HEK293 (cell line): Measurements from ENCODE around the gene RPUSD1.

Source experiments
- EGR2 ChIP-seq: fragments of 450-650 bp; formaldehyde crosslinking; IDR thresholded peaks from 2 replicates; pipeline ENCODE4 v1.5.1; 2016; ENCODE audit warnings: low read depth, missing biosample characterization, missing genetic modification characterization
- FEZF1 ChIP-seq: fragments of 450-650 bp; formaldehyde crosslinking; IDR thresholded peaks from 2 replicates; pipeline ENCODE4 v1.5.1; 2016; ENCODE audit warnings: missing biosample characterization, missing genetic modification characterization
- IKZF3 ChIP-seq: fragments of 450-650 bp; IDR thresholded peaks from 2 replicates; pipeline ENCODE4 v1.5.0; 2018; ENCODE audit warnings: missing biosample characterization, mild to moderate bottlenecking, missing genetic modification characterization, moderate library complexity
- SCRT1 ChIP-seq: fragments of 450-650 bp; formaldehyde crosslinking; IDR thresholded peaks from 2 replicates; pipeline ENCODE4 v1.5.1; 2016; ENCODE audit warnings: missing biosample characterization, missing genetic modification characterization, borderline replicate concordance
- SP2 ChIP-seq: fragments of 450-650 bp; formaldehyde crosslinking; IDR thresholded peaks from 2 replicates; pipeline ENCODE4 v1.5.1; 2016; ENCODE audit warnings: missing biosample characterization, missing genetic modification characterization
- ZFHX2 ChIP-seq: fragments of 450-650 bp; formaldehyde crosslinking; conservative IDR thresholded peaks from 2 replicates; pipeline ENCODE4 v1.5.1; 2016; ENCODE audit warnings: missing biosample characterization, missing genetic modification characterization
- ZNF114 ChIP-seq: fragments of 450-650 bp; formaldehyde crosslinking; IDR thresholded peaks from 2 replicates; pipeline ENCODE4 v1.5.0; 2017; ENCODE audit warnings: missing biosample characterization, missing genetic modification characterization
- ZNF138 ChIP-seq: fragments of 450-650 bp; formaldehyde crosslinking; IDR thresholded peaks from 2 replicates; pipeline ENCODE4 v1.5.1; 2016; ENCODE audit warnings: missing biosample characterization, missing genetic modification characterization, borderline replicate concordance
- ZNF18 ChIP-seq: fragments of 450-650 bp; formaldehyde crosslinking; IDR thresholded peaks from 2 replicates; pipeline ENCODE4 v1.5.1; 2016; ENCODE audit warnings: missing biosample characterization, missing genetic modification characterization
- ZNF19 ChIP-seq: fragments of 450-650 bp; formaldehyde crosslinking; IDR thresholded peaks from 2 replicates; pipeline ENCODE4; 2016; ENCODE audit warnings: missing biosample characterization, missing genetic modification characterization, low read depth
- ZNF211 ChIP-seq: fragments of 450-650 bp; formaldehyde crosslinking; IDR thresholded peaks from 2 replicates; pipeline ENCODE4 v1.5.1; 2016; ENCODE audit warnings: low read depth, missing biosample characterization, missing genetic modification characterization
- ZNF311 ChIP-seq: fragments of 450-650 bp; formaldehyde crosslinking; IDR thresholded peaks from 2 replicates; pipeline ENCODE4 v1.5.1; 2017; ENCODE audit warnings: missing biosample characterization, missing genetic modification characterization, borderline replicate concordance
- ZNF335 ChIP-seq: fragments of 450-650 bp; formaldehyde crosslinking; conservative IDR thresholded peaks from 2 replicates; pipeline ENCODE4 v1.5.1; 2016; ENCODE audit warnings: missing biosample characterization, missing genetic modification characterization
- ZNF394 ChIP-seq: fragments of 450-650 bp; formaldehyde crosslinking; IDR thresholded peaks from 2 replicates; pipeline ENCODE4 v1.5.1; 2016; ENCODE audit warnings: missing biosample characterization, missing genetic modification characterization, mild to moderate bottlenecking, moderate library complexity, borderline replicate concordance
- ZNF558 ChIP-seq: fragments of 450-650 bp; formaldehyde crosslinking; IDR thresholded peaks from 2 replicates; pipeline ENCODE4 v1.5.1; 2016; ENCODE audit warnings: missing biosample characterization, missing genetic modification characterization
- ZNF571 ChIP-seq: fragments of 450-650 bp; formaldehyde crosslinking; IDR thresholded peaks from 2 replicates; pipeline ENCODE4 v1.5.0; 2017; ENCODE audit warnings: missing biosample characterization, missing genetic modification characterization
- ZNF596 ChIP-seq: fragments of 450-650 bp; IDR thresholded peaks from 2 replicates; pipeline ENCODE4 v1.5.0; 2018; ENCODE audit warnings: missing biosample characterization, mild to moderate bottlenecking, missing genetic modification characterization, moderate library complexity
- ZNF600 ChIP-seq: fragments of 450-650 bp; formaldehyde crosslinking; IDR thresholded peaks from 2 replicates; pipeline ENCODE4 v1.5.1; 2016; ENCODE audit warnings: missing biosample characterization, missing genetic modification characterization
- ZNF610 ChIP-seq: fragments of 450-650 bp; formaldehyde crosslinking; IDR thresholded peaks from 2 replicates; pipeline ENCODE4 v1.5.1; 2016; ENCODE audit warnings: missing biosample characterization, missing genetic modification characterization, borderline replicate concordance
- ZSCAN18 ChIP-seq: fragments of 450-650 bp; formaldehyde crosslinking; IDR thresholded peaks from 2 replicates; pipeline ENCODE4 v1.5.1; 2016; ENCODE audit warnings: missing biosample characterization, missing genetic modification characterization
- TF ChIP-seq, protein P1 (sequence below): fragments of 450-650 bp; formaldehyde crosslinking; IDR thresholded peaks from 2 replicates; pipeline ENCODE4 v1.5.1; 2016; ENCODE audit warnings: missing biosample characterization, missing genetic modification characterization, borderline replicate concordance
- TF ChIP-seq, protein P2 (sequence below): fragments of 450-650 bp; formaldehyde crosslinking; IDR thresholded peaks from 2 replicates; pipeline ENCODE4 v1.5.1; 2016; ENCODE audit warnings: missing biosample characterization, missing genetic modification characterization
- TF ChIP-seq, protein P3 (sequence below): fragments of 450-650 bp; formaldehyde crosslinking; IDR thresholded peaks from 2 replicates; pipeline ENCODE4 v1.5.1; 2016; ENCODE audit warnings: missing biosample characterization, missing genetic modification characterization, low read depth
- TF ChIP-seq, protein P4 (sequence below): fragments of 450-650 bp; formaldehyde crosslinking; IDR thresholded peaks from 2 replicates; pipeline ENCODE4 v1.5.1; 2016; ENCODE audit warnings: missing biosample characterization, missing genetic modification characterization

The RPUSD1 gene

GRCh38 chr16:799111-799947 lies 11.1 kb upstream of the RPUSD1 start (continued):
- TF ChIP-seq FEZF1 (no peak), ZNF558 (tag by site-specific recombination) (no peak), ZNF600 (tag by site-specific recombination) (peak; percentile 58; the same call in 1 of the 2 replicates), ZNF18 (no peak), ZSCAN18 (tag by site-specific recombination) (no peak), ZNF138 (tag by site-specific recombination) (no peak), ZNF571 (no peak), ZFHX2 (peak; percentile 54), ZNF596 (tag by site-specific recombination) (no peak), ZNF311 (tag by site-specific recombination) (no peak), ZNF610 (no peak), ZNF211 (no peak), ZNF394 (tag by site-specific recombination) (peak; percentile 95), ZNF335 (tag by site-specific recombination) (peak; percentile 87), ZNF114 (tag by site-specific recombination) (no peak), SP2 (no peak), EGR2 (tag by site-specific recombination) (no peak; the same call in 1 of the 2 replicates), SCRT1 (tag by site-specific recombination) (peak; percentile 21; the same call in 1 of the 2 replicates), ZNF19 (tag by site-specific recombination) (no peak), IKZF3 (tag by site-specific recombination) (no peak)
- TF ChIP-seq, protein P1, sequence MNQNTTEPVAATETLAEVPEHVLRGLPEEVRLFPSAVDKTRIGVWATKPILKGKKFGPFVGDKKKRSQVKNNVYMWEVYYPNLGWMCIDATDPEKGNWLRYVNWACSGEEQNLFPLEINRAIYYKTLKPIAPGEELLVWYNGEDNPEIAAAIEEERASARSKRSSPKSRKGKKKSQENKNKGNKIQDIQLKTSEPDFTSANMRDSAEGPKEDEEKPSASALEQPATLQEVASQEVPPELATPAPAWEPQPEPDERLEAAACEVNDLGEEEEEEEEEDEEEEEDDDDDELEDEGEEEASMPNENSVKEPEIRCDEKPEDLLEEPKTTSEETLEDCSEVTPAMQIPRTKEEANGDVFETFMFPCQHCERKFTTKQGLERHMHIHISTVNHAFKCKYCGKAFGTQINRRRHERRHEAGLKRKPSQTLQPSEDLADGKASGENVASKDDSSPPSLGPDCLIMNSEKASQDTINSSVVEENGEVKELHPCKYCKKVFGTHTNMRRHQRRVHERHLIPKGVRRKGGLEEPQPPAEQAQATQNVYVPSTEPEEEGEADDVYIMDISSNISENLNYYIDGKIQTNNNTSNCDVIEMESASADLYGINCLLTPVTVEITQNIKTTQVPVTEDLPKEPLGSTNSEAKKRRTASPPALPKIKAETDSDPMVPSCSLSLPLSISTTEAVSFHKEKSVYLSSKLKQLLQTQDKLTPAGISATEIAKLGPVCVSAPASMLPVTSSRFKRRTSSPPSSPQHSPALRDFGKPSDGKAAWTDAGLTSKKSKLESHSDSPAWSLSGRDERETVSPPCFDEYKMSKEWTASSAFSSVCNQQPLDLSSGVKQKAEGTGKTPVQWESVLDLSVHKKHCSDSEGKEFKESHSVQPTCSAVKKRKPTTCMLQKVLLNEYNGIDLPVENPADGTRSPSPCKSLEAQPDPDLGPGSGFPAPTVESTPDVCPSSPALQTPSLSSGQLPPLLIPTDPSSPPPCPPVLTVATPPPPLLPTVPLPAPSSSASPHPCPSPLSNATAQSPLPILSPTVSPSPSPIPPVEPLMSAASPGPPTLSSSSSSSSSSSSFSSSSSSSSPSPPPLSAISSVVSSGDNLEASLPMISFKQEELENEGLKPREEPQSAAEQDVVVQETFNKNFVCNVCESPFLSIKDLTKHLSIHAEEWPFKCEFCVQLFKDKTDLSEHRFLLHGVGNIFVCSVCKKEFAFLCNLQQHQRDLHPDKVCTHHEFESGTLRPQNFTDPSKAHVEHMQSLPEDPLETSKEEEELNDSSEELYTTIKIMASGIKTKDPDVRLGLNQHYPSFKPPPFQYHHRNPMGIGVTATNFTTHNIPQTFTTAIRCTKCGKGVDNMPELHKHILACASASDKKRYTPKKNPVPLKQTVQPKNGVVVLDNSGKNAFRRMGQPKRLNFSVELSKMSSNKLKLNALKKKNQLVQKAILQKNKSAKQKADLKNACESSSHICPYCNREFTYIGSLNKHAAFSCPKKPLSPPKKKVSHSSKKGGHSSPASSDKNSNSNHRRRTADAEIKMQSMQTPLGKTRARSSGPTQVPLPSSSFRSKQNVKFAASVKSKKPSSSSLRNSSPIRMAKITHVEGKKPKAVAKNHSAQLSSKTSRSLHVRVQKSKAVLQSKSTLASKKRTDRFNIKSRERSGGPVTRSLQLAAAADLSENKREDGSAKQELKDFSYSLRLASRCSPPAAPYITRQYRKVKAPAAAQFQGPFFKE (tag by site-specific recombination) = no peak
- TF ChIP-seq, protein P2, sequence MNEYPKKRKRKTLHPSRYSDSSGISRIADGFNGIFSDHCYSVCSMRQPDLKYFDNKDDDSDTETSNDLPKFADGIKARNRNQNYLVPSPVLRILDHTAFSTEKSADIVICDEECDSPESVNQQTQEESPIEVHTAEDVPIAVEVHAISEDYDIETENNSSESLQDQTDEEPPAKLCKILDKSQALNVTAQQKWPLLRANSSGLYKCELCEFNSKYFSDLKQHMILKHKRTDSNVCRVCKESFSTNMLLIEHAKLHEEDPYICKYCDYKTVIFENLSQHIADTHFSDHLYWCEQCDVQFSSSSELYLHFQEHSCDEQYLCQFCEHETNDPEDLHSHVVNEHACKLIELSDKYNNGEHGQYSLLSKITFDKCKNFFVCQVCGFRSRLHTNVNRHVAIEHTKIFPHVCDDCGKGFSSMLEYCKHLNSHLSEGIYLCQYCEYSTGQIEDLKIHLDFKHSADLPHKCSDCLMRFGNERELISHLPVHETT (tag by site-specific recombination) = no peak
- TF ChIP-seq, protein P3, sequence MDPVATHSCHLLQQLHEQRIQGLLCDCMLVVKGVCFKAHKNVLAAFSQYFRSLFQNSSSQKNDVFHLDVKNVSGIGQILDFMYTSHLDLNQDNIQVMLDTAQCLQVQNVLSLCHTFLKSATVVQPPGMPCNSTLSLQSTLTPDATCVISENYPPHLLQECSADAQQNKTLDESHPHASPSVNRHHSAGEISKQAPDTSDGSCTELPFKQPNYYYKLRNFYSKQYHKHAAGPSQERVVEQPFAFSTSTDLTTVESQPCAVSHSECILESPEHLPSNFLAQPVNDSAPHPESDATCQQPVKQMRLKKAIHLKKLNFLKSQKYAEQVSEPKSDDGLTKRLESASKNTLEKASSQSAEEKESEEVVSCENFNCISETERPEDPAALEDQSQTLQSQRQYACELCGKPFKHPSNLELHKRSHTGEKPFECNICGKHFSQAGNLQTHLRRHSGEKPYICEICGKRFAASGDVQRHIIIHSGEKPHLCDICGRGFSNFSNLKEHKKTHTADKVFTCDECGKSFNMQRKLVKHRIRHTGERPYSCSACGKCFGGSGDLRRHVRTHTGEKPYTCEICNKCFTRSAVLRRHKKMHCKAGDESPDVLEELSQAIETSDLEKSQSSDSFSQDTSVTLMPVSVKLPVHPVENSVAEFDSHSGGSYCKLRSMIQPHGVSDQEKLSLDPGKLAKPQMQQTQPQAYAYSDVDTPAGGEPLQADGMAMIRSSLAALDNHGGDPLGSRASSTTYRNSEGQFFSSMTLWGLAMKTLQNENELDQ (tag by site-specific recombination) = no peak
- TF ChIP-seq, protein P4, sequence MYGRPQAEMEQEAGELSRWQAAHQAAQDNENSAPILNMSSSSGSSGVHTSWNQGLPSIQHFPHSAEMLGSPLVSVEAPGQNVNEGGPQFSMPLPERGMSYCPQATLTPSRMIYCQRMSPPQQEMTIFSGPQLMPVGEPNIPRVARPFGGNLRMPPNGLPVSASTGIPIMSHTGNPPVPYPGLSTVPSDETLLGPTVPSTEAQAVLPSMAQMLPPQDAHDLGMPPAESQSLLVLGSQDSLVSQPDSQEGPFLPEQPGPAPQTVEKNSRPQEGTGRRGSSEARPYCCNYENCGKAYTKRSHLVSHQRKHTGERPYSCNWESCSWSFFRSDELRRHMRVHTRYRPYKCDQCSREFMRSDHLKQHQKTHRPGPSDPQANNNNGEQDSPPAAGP (tag by site-specific recombination) = no peak
